Smooth muscle cell (in vitro differentiated cells): Measurements from ENCODE around the gene DDX31. TPM values are rescaled to one million over a fixed set of nuclear protein-coding genes. Genes with fewer than 3 reads are reported as not detected.

Experiments used
- DNase-seq: peaks from one replicate; lab custom pipeline; 2025; ENCODE audit not compliant: unreplicated experiment; lab: John Stamatoyannopoulos, UW
- H2AFZ ChIP-seq: fragments of 200-600 bp; sonication (generic); 2 replicates; pipeline ENCODE4 v1.6.0; 2016; ENCODE audit warnings: antibody characterized with exemption, low read depth, mild to moderate bottlenecking
- H3F3A ChIP-seq: fragments of 200-600 bp; sonication (generic); 2 replicates; pipeline ENCODE4 v1.6.0; 2017; ENCODE audit warnings: antibody characterized with exemption, low read depth
- H3K27ac ChIP-seq: fragments of 200-600 bp; sonication (generic); 2 replicates; pipeline ENCODE4 v1.5.1; 2016; ENCODE audit warnings: low read depth, mild to moderate bottlenecking
- H3K27me3 ChIP-seq: fragments of 200-600 bp; sonication (generic); 2 replicates; pipeline ENCODE4 v1.6.1; 2016; ENCODE audit warnings: low read depth, mild to moderate bottlenecking
- H3K36me3 ChIP-seq: fragments of 200-600 bp; sonication (generic); 2 replicates; pipeline ENCODE4 v1.5.1; 2016; ENCODE audit warnings: low read depth
- H3K4me1 ChIP-seq: fragments of 200-600 bp; sonication (generic); 2 replicates; pipeline ENCODE4 v1.5.1; 2016; ENCODE audit warnings: low read depth
- H3K4me2 ChIP-seq: fragments of 200-600 bp; sonication (generic); 2 replicates; pipeline ENCODE4 v1.6.0; 2016; ENCODE audit warnings: mild to moderate bottlenecking
- H3K4me3 ChIP-seq: fragments of 200-600 bp; sonication (generic); 2 replicates; pipeline ENCODE4 v1.5.1; 2016; ENCODE audit warnings: mild to moderate bottlenecking
- H3K79me2 ChIP-seq: fragments of 200-600 bp; sonication (generic); 2 replicates; pipeline ENCODE4 v1.6.0; 2016; ENCODE audit warnings: low read depth, mild to moderate bottlenecking
- H3K9ac ChIP-seq: fragments of 200-600 bp; sonication (generic); 2 replicates; pipeline ENCODE4 v1.6.0; 2016; ENCODE audit warnings: low read depth
- H3K9me3 ChIP-seq: fragments of 200-600 bp; sonication (generic); replicated peaks from 2 replicates; pipeline ENCODE4 v1.5.1; 2016; ENCODE audit warnings: low read depth
- H4K20me1 ChIP-seq: fragments of 200-600 bp; sonication (generic); 2 replicates; pipeline ENCODE4 v1.6.0; 2016; ENCODE audit warnings: low read depth
- WGBS: methylation state at CpG from one replicate; pipeline ENCODE4 v1.1.7; 2016; ENCODE audit warnings: low lambda C conversion rate; 5-methylcytosine and 5-hydroxymethylcytosine counted together
- polyA plus RNA-seq: library from polyadenylated mRNA; unstranded; fragments of >200 nt; fragmentation: Nextera tagmentation; extraction: Ambion mirVana; gene quantifications from 2 replicates; pipeline ENCODE4 v1.2.1, GENCODE V29; 2016
- total RNA-seq: library from RNA; depleted of rRNA; stranded (reverse); fragments of >200 nt; gene quantifications from 2 replicates; pipeline ENCODE4 v1.2.3, GENCODE V29; 2014
- TF ChIP-seq, protein P1 (sequence below): fragments of 200-600 bp; sonication (generic); IDR thresholded peaks from 2 replicates; pipeline ENCODE4 v1.5.1; 2017; ENCODE audit warnings: borderline replicate concordance, mild to moderate bottlenecking, antibody characterized with exemption; ENCODE audit not compliant: insufficient read depth, poor library complexity, severe bottlenecking

DDX31 gene
- total and polyA plus RNA-seq, 2 experiments from 2014 or later, result 5.9 to 11.9 TPM

DNA sequence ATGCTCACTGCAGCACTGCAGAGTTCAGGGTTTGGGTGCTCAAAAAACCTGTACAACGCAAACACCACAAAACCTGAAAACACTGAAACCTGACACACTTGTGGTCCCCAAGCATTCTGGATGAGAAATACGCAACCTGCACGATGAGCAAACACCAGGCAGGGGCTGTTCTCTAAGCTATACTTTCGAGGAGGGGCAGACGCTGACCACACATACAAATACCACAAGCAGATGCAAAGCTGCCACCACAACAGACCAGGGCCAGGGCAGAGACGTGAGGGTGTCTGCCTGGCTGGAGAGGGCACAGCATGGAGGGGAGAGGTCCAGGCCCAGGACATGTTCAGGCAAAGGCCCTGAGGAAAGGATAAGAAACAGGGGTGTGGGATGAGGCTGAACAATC lies 64.4 kb downstream of the DDX31 start:
- WGBS, result 69% methylated on average over 6 of the region's 6 CpGs
- TF ChIP-seq, protein P1, sequence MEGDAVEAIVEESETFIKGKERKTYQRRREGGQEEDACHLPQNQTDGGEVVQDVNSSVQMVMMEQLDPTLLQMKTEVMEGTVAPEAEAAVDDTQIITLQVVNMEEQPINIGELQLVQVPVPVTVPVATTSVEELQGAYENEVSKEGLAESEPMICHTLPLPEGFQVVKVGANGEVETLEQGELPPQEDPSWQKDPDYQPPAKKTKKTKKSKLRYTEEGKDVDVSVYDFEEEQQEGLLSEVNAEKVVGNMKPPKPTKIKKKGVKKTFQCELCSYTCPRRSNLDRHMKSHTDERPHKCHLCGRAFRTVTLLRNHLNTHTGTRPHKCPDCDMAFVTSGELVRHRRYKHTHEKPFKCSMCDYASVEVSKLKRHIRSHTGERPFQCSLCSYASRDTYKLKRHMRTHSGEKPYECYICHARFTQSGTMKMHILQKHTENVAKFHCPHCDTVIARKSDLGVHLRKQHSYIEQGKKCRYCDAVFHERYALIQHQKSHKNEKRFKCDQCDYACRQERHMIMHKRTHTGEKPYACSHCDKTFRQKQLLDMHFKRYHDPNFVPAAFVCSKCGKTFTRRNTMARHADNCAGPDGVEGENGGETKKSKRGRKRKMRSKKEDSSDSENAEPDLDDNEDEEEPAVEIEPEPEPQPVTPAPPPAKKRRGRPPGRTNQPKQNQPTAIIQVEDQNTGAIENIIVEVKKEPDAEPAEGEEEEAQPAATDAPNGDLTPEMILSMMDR, result no peak
- no peaks in the 10 kb centered on the region for H3K9me3 ChIP-seq
- H2AFZ ChIP-seq, result no peak overlapping the region
- no peaks in the 10 kb centered on the region for H3K27me3 ChIP-seq
- no peaks in the 10 kb centered on the region for H3F3A ChIP-seq
- no peaks in the 10 kb centered on the region for H3K79me2 ChIP-seq
- peaks cover 22% of the 10 kb centered on the region for H3K4me1 ChIP-seq
- H3K9ac ChIP-seq, result no peak overlapping the region
- no peak for DNase-seq
- peaks cover 15% of the 10 kb centered on the region for H4K20me1 ChIP-seq
- H3K36me3 ChIP-seq, result no peaks in the 10 kb centered on the region
- no peak overlapping the region for H3K4me2 ChIP-seq
- H3K27ac ChIP-seq, result no peak overlapping the region
- H3K4me3 ChIP-seq, result no peak overlapping the region

DNA sequence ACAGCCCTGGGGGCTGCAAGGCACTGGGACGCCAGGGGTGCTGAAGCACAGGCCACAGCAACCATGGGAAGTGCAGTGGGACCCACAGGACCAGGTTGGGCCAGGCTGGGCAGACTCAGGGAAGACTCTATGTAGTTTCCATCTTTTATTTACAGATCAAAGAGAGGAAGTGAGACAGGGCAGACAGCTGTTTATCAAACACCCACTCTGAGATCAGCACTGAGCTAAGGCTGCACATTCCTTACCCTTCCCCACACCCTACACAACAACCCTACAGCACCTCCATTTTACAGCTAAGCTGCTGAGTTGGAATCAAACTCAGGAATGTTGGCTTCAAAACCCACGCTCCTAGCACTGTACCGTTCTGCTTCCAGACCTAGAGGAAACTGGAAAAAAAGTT lies 67.6 kb downstream of the DDX31 start:
- no peak overlapping the region for H3K9ac ChIP-seq
- peaks cover 13% of the 10 kb centered on the region for H4K20me1 ChIP-seq
- no peaks in the 10 kb centered on the region for H3K36me3 ChIP-seq
- no peak overlapping the region for H3K4me3 ChIP-seq
- no peaks in the 10 kb centered on the region for H3K9me3 ChIP-seq
- no peak for DNase-seq
- H3K4me2 ChIP-seq, result peak overlapping the region; percentile 20
- TF ChIP-seq, protein P1, result no peak
- WGBS, result 47% methylated on average over 3 of the region's 3 CpGs
- no peaks in the 10 kb centered on the region for H3K27me3 ChIP-seq
- no peaks in the 10 kb centered on the region for H3K79me2 ChIP-seq
- no peak overlapping the region for H3K27ac ChIP-seq
- no peaks in the 10 kb centered on the region for H3F3A ChIP-seq
- peaks cover 17% of the 10 kb centered on the region for H3K4me1 ChIP-seq
- H2AFZ ChIP-seq, result no peak overlapping the region

DNA sequence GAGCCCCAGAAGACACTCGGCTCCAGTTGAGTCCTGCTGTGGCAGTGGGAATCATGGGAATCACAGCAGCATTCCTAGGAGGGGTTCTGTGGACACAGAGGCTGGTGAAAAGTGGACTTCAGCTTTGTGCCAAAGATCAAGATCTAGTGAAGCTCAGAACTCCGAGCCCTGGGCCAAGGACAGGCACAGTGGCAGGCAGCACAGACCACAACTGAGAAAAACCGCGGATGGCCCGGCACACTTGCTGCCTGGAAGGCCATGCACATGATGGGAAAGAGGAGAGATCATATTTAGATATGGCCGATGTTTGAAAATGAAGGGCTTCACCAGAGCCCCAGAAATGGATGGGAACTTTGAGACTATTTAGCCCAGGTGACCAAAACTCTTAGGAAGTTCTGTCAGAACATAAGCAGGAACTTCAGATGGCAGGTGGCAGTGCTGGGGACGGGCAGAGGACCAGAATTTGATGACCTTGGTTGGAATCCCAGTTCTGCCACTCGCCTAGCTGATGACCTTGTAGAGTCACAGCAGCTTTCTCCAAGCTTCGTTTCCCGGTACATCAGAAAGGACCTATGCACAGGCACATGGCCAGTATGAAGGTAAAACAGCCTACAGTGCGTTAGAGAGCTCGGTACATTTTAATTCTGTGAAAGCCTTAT lies 69.3 kb downstream of the DDX31 start:
- Histone ChIP-seq H3K4me1 (peaks cover 21% of the 10 kb centered on the region), H3K4me2 (no peak overlapping the region), H3K27me3 (no peaks in the 10 kb centered on the region), H3K36me3 (no peaks in the 10 kb centered on the region), H3K27ac (no peak overlapping the region), H4K20me1 (peaks cover 30% of the 10 kb centered on the region), H3F3A (no peaks in the 10 kb centered on the region), H3K4me3 (no peak overlapping the region), H3K9me3 (no peaks in the 10 kb centered on the region), H3K79me2 (no peaks in the 10 kb centered on the region), H3K9ac (no peak overlapping the region), H2AFZ (no peak overlapping the region)
- DNase-seq, result no peak
- TF ChIP-seq, protein P1, result no peak
- WGBS, result 96% methylated on average over 12 of the region's 12 CpGs
